Hepatocyte (in vitro differentiated cells): Measurements from ENCODE around the gene RPS14.

ENCODE experiments used
- CTCF ChIP-seq: fragments of 200-600 bp; sonication (generic); IDR thresholded peaks from 2 replicates; pipeline ENCODE4 v1.5.1; 2016; ENCODE audit warnings: antibody characterized with exemption, mild to moderate bottlenecking; ENCODE audit not compliant: poor library complexity
- EZH2 ChIP-seq: fragments of 200-600 bp; sonication (generic); IDR thresholded peaks from 2 replicates; pipeline ENCODE4 v1.6.1; 2016; ENCODE audit warnings: antibody characterized with exemption, mild to moderate bottlenecking, borderline replicate concordance
- EZH2phosphoT487 ChIP-seq: fragments of 200-600 bp; sonication (generic); IDR thresholded peaks from one replicate; pipeline ENCODE4 v1.6.1; 2018; ENCODE audit warnings: antibody characterized with exemption, mild to moderate bottlenecking, low read depth, moderate library complexity; ENCODE audit not compliant: unreplicated experiment, severe bottlenecking

GRCh38 chr5:150484964-150485692 is 35.6 kb upstream of the RPS14 start:
- TF ChIP-seq CTCF (no peak), EZH2 (no peak), EZH2phosphoT487 (no peak)
